Activated T-cell treated with anti-CD3 and anti-CD28 coated beads, Interleukin-2, amount 50 U/mL, for 24 hours (primary cell): ENCODE results near the gene ARFGAP1.

Source experiments
- DNase-seq: peaks from one replicate; pipeline ENCODE4 v3.0.0-alpha.2; 2020
- H3K27ac Mint-ChIP-seq: 2 replicates; pipeline ENCODE4 v1.8.0; 2020; ENCODE audit warnings: mild to moderate bottlenecking, mixed read lengths
- H3K27me3 Mint-ChIP-seq: 2 replicates; pipeline ENCODE4 v1.8.0; 2020; ENCODE audit warnings: mixed read lengths
- H3K36me3 Mint-ChIP-seq: 2 replicates; pipeline ENCODE4 v1.8.0; 2020; ENCODE audit warnings: low read depth, mixed read lengths
- H3K4me1 Mint-ChIP-seq: 2 replicates; pipeline ENCODE4 v1.8.0; 2020; ENCODE audit warnings: low read depth, mixed read lengths
- H3K4me3 Mint-ChIP-seq: 2 replicates; pipeline ENCODE4 v1.8.0; 2020; ENCODE audit warnings: mild to moderate bottlenecking, moderate library complexity, mixed read lengths
- H3K9me3 Mint-ChIP-seq: 2 replicates; pipeline ENCODE4 v1.8.0; 2020; ENCODE audit warnings: mixed read lengths

The ARFGAP1 gene

GRCh38 chr20:63272105-63273058, at the start of gene ARFGAP1:
TSS of gene ARFGAP1 (plus strand) at chr20:63272813. CDS start at chr20:63275581, 2,768 bp downstream.
- peak within 1 kb of the TSS; percentile 79 for H3K27ac Mint-ChIP-seq
- H3K36me3 Mint-ChIP-seq, result peaks cover 32% of the 10 kb centered on the region
- no peaks in the 10 kb centered on the region for H3K27me3 Mint-ChIP-seq
- no peaks in the 10 kb centered on the region for H3K9me3 Mint-ChIP-seq
- H3K4me1 Mint-ChIP-seq, result peaks cover 27% of the 10 kb centered on the region
- peak within 1 kb of the TSS; percentile 84 for H3K4me3 Mint-ChIP-seq
- DNase-seq, result peak; percentile 93

DNA sequence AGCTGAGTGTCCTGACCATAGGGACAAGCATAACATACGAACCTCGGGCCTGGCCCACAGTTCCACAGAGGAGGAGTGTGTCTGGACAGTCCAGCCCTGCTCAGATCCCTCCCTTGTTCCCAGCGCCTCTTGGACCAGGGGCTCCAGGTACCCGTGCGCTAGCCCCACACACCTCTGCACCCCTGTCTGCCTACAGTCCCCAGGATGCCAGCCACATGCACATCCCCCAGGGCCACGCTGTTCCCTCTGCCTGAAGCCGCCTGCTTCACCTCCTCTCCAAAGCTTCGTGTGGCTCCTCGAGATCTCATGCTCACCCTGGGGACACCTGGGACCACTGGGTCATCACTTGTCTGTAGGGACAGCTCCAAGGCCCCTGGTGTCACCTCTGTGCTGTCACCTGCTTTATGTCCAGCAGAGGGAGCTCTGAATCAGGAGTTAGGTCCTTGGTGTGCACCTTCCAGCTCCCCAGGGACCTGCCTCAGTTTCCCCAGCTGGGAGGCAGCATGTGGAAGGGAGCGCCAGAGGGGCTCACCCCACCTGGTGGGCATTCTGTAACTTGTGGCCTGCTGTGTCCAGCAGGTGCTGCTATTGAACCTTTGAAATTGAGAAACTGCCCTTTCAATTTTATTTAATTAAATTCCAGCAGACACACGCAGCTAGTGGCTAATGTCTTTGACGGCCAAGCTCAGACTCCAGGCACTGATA, 49.3 kb upstream of the ARFGAP1 start:
- Mint-ChIP-seq H3K4me1 (no peaks in the 10 kb centered on the region), H3K36me3 (no peaks in the 10 kb centered on the region)

GRCh38 chr20:63223826-63224207, 48.8 kb upstream of the ARFGAP1 start:
- H3K36me3 Mint-ChIP-seq, result no peaks in the 10 kb centered on the region
- H3K9me3 Mint-ChIP-seq, result no peaks in the 10 kb centered on the region
- peaks cover under 1% of the 10 kb centered on the region for H3K27me3 Mint-ChIP-seq
- H3K27ac Mint-ChIP-seq, result no peak overlapping the region
- no peak for DNase-seq
- H3K4me3 Mint-ChIP-seq, result no peak overlapping the region
- no peaks in the 10 kb centered on the region for H3K4me1 Mint-ChIP-seq

More for the DNA sequence above, 49.3 kb upstream of the ARFGAP1 start:
- Mint-ChIP-seq H3K27ac (no peak overlapping the region), H3K27me3 (no peaks in the 10 kb centered on the region), H3K9me3 (no peaks in the 10 kb centered on the region), H3K4me3 (no peak overlapping the region)
- DNase-seq, result peak; percentile 62

DNA sequence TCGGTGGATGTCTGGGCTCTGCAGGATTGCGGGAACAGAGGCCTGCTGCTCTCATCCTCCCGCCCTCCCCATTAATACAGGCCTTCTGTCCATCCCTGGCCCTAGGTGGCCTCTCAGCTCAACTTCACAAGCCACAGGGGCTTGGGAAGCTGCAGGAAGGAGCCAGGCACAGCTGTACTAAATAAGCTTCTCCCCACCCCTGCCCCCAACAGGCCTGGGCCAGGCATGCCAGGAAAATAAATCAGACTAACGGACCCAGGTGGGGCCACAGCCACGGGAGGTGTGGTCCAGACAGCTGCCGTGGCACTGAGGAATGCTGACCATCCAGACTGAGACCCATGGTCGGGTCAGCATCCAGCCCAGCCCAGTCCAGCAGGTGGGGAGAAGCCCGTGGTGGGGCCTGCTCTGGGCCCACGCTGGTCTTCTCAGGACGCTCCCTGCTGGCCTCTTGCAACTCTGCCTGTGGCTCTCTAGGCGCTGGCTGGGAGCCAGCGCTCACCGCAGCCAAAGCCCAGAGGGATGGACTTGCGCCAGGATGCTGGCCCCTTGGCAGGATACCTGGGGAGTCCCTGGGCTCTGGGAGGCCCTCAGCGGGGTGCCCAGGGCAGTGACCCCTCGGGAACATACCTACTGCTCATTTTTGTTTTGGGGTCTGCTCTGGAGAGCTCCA, 48.1 kb upstream of the ARFGAP1 start:
- H3K36me3 Mint-ChIP-seq, result no peaks in the 10 kb centered on the region
- DNase-seq, result no peak
- H3K27me3 Mint-ChIP-seq, result peaks cover 8% of the 10 kb centered on the region
- no peak overlapping the region for H3K27ac Mint-ChIP-seq
- H3K4me1 Mint-ChIP-seq, result no peaks in the 10 kb centered on the region
- no peak overlapping the region for H3K4me3 Mint-ChIP-seq
- no peaks in the 10 kb centered on the region for H3K9me3 Mint-ChIP-seq

DNA sequence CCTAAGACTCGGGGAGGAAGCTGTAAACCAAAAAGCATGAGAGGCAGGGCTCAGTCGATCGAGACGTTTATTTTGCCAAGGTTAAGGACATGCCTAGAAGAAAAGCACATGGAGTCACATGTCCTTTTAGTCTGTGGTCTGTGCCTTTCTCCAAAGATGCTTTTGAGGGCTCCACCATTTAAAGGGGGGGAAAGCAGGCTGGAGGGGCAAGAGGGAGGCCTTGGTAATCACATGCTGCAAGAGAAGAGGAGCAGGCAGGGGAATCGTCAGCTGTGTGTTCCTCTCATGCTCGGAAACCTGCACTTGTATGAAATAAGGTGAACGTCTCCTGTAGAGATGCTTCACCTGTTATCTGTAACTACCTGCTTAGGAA, 47.5 kb upstream of the ARFGAP1 start:
- Mint-ChIP-seq H3K9me3 (no peaks in the 10 kb centered on the region), H3K27ac (no peak overlapping the region), H3K36me3 (no peaks in the 10 kb centered on the region), H3K27me3 (peaks cover 13% of the 10 kb centered on the region), H3K4me1 (no peaks in the 10 kb centered on the region), H3K4me3 (no peak overlapping the region)
- DNase-seq, result no peak

- Mint-ChIP-seq H3K4me3 (no peak overlapping the region), H3K36me3 (no peaks in the 10 kb centered on the region), H3K4me1 (no peaks in the 10 kb centered on the region), H3K27ac (no peak overlapping the region), H3K9me3 (no peaks in the 10 kb centered on the region), H3K27me3 (peaks cover 25% of the 10 kb centered on the region)
- DNase-seq, result no peak
Measured at GRCh38 chr20:63226042-63226943, 46.3 kb upstream of the ARFGAP1 start.

GRCh38 chr20:63227260-63227659, 45.4 kb upstream of the ARFGAP1 start:
- H3K27me3 Mint-ChIP-seq, result peaks cover 35% of the 10 kb centered on the region
- no peak for DNase-seq
- no peaks in the 10 kb centered on the region for H3K9me3 Mint-ChIP-seq
- no peaks in the 10 kb centered on the region for H3K4me1 Mint-ChIP-seq
- H3K4me3 Mint-ChIP-seq, result no peak overlapping the region
- H3K27ac Mint-ChIP-seq, result no peak overlapping the region
- no peaks in the 10 kb centered on the region for H3K36me3 Mint-ChIP-seq

GRCh38 chr20:63228806-63229205, 43.8 kb upstream of the ARFGAP1 start:
- DNase-seq, result no peak
- Mint-ChIP-seq H3K27me3 (peaks cover 45% of the 10 kb centered on the region), H3K27ac (no peak overlapping the region), H3K36me3 (no peaks in the 10 kb centered on the region), H3K4me1 (no peaks in the 10 kb centered on the region), H3K9me3 (no peaks in the 10 kb centered on the region), H3K4me3 (no peak overlapping the region)

- H3K4me1 Mint-ChIP-seq, result peaks cover 1% of the 10 kb centered on the region
- no peaks in the 10 kb centered on the region for H3K9me3 Mint-ChIP-seq
- no peak for DNase-seq
- no peak overlapping the region for H3K27ac Mint-ChIP-seq
- peaks cover 45% of the 10 kb centered on the region for H3K27me3 Mint-ChIP-seq
- H3K36me3 Mint-ChIP-seq, result no peaks in the 10 kb centered on the region
- H3K4me3 Mint-ChIP-seq, result no peak overlapping the region
Measured at GRCh38 chr20:63230800-63231268, 41.8 kb upstream of the ARFGAP1 start.

GRCh38 chr20:63232235-63233060, 40.2 kb upstream of the ARFGAP1 start:
- H3K27ac Mint-ChIP-seq, result no peak overlapping the region
- H3K4me3 Mint-ChIP-seq, result no peak overlapping the region
- no peaks in the 10 kb centered on the region for H3K36me3 Mint-ChIP-seq
- no peak for DNase-seq
- no peaks in the 10 kb centered on the region for H3K9me3 Mint-ChIP-seq
- H3K4me1 Mint-ChIP-seq, result peaks cover 1% of the 10 kb centered on the region
- peaks cover 45% of the 10 kb centered on the region for H3K27me3 Mint-ChIP-seq

DNA sequence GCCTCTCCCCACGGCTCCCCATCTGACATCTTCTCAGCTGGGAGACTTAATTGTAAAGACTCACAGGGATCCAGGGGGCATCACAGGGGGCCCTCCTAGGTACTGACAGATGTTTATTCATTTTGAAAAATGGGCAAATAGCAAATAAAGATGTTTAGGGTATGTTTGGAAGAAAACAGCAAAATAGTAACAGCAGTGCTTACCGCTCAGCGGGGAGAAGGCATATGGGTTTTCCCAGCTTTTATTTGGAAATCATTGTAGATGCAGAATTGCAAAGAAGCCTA, 39.6 kb upstream of the ARFGAP1 start:
- H3K4me1 Mint-ChIP-seq, result peaks cover 1% of the 10 kb centered on the region
- no peaks in the 10 kb centered on the region for H3K36me3 Mint-ChIP-seq
- no peak overlapping the region for H3K4me3 Mint-ChIP-seq
- DNase-seq, result no peak
- peaks cover 45% of the 10 kb centered on the region for H3K27me3 Mint-ChIP-seq
- no peaks in the 10 kb centered on the region for H3K9me3 Mint-ChIP-seq
- no peak overlapping the region for H3K27ac Mint-ChIP-seq

GRCh38 chr20:63233924-63234323, 38.7 kb upstream of the ARFGAP1 start:
- H3K4me1 Mint-ChIP-seq, result peaks cover 1% of the 10 kb centered on the region
- H3K27me3 Mint-ChIP-seq, result peaks cover 43% of the 10 kb centered on the region
- no peak overlapping the region for H3K27ac Mint-ChIP-seq
- DNase-seq, result no peak
- no peak overlapping the region for H3K4me3 Mint-ChIP-seq
- H3K9me3 Mint-ChIP-seq, result no peaks in the 10 kb centered on the region
- H3K36me3 Mint-ChIP-seq, result no peaks in the 10 kb centered on the region

GRCh38 chr20:63234693-63235398, 37.8 kb upstream of the ARFGAP1 start:
- Mint-ChIP-seq H3K27me3 (peaks cover 34% of the 10 kb centered on the region), H3K9me3 (no peaks in the 10 kb centered on the region), H3K27ac (no peak overlapping the region), H3K4me3 (no peak overlapping the region), H3K4me1 (peaks cover 1% of the 10 kb centered on the region), H3K36me3 (no peaks in the 10 kb centered on the region)
- peak; percentile 51 for DNase-seq
